HG02885 (cell line): ENCODE measurements around the gene EHBP1L1.

Experiments
- ATAC-seq: cut with Tn5 transposase; IDR thresholded peaks from one replicate; pipeline ENCODE4 v1.9.1; 2021; ENCODE audit warnings: mild to moderate bottlenecking; ENCODE audit not compliant: unreplicated experiment, poor library complexity

The EHBP1L1 gene

GRCh38 chr11:65591939-65592857, 16.3 kb downstream of the EHBP1L1 start:
- ATAC-seq, result no peak

GRCh38 chr11:65592858-65593517, 17.1 kb downstream of the EHBP1L1 start:
- ATAC-seq, result no peak

GRCh38 chr11:65593518-65594414, 17.9 kb downstream of the EHBP1L1 start:
- ATAC-seq, result no peak

- no peak for ATAC-seq
Measured at GRCh38 chr11:65595131-65595530, 19.3 kb downstream of the EHBP1L1 start.

GRCh38 chr11:65595543-65596281, 19.9 kb downstream of the EHBP1L1 start, which contains the start of gene KCNK7:
Gene KCNK7 (minus strand): TSS chr11:65595800. CDS start chr11:65595772, 28 bp downstream.
- no peak for ATAC-seq

GRCh38 chr11:65596520-65596919, 20.7 kb downstream of the EHBP1L1 start:
- ATAC-seq, result no peak

GRCh38 chr11:65598258-65598699, 22.4 kb downstream of the EHBP1L1 start:
- ATAC-seq, result no peak

GRCh38 chr11:65599216-65599954, 23.5 kb downstream of the EHBP1L1 start:
- no peak for ATAC-seq

- ATAC-seq, result no peak
Measured at GRCh38 chr11:65599955-65600246, 24.0 kb downstream of the EHBP1L1 start.

GRCh38 chr11:65604258-65604657, 28.4 kb downstream of the EHBP1L1 start:
- no peak for ATAC-seq

GRCh38 chr11:65606876-65607613, 31.2 kb downstream of the EHBP1L1 start:
- ATAC-seq, result no peak

- no peak for ATAC-seq
Measured at GRCh38 chr11:65607614-65608426, 32.0 kb downstream of the EHBP1L1 start.

- no peak for ATAC-seq
Measured at GRCh38 chr11:65609229-65609628, 33.4 kb downstream of the EHBP1L1 start.

GRCh38 chr11:65609665-65610064, 33.8 kb downstream of the EHBP1L1 start:
- ATAC-seq, result no peak

- no peak for ATAC-seq
Measured at GRCh38 chr11:65610404-65610803, 34.6 kb downstream of the EHBP1L1 start.

- no peak for ATAC-seq
Measured at GRCh38 chr11:65611028-65611757, 35.3 kb downstream of the EHBP1L1 start.
